ENCODE results near the gene DPF1. TPM values are rescaled to one million over a fixed set of nuclear protein-coding genes. Genes with fewer than 3 reads are reported as not detected.

DPF1 gene
- total RNA-seq, 1 donor from 2014 or later = 6.0 TPM

- no peak for DNase-seq (ENCODE audit: low spot score)
- peaks cover 7% of the 10 kb centered on the region for H3K4me1 Mint-ChIP-seq (ENCODE audit: unreplicated experiment)
- peak; percentile 32 for TF ChIP-seq CTCF (IDR thresholded peaks at IDR 0.05; ENCODE audit: unreplicated experiment)
- no peak overlapping the region for H3K27ac Mint-ChIP-seq (ENCODE audit: unreplicated experiment)
- no peak overlapping the region for H3K4me3 Mint-ChIP-seq (ENCODE audit: unreplicated experiment)
- H3K36me3 Mint-ChIP-seq (ENCODE audit: low read depth, unreplicated experiment) = peaks cover 7% of the 10 kb centered on the region
- no peaks in the 10 kb centered on the region for H3K9me3 Mint-ChIP-seq (ENCODE audit: unreplicated experiment)
- H3K27me3 Mint-ChIP-seq (ENCODE audit: unreplicated experiment) = peaks cover 22% of the 10 kb centered on the region
Observed at GRCh38 chr19:38211151-38211591, 12.9 kb downstream of the DPF1 start.

GRCh38 chr19:38210458-38210987, 13.5 kb downstream of the DPF1 start:
- Mint-ChIP-seq H3K27me3 (ENCODE audit: unreplicated experiment) (peaks cover 22% of the 10 kb centered on the region), H3K9me3 (ENCODE audit: unreplicated experiment) (no peaks in the 10 kb centered on the region), H3K36me3 (ENCODE audit: low read depth, unreplicated experiment) (peaks cover 7% of the 10 kb centered on the region), H3K4me1 (ENCODE audit: unreplicated experiment) (peaks cover 7% of the 10 kb centered on the region), H3K27ac (ENCODE audit: unreplicated experiment) (peak overlapping the region; percentile 15), H3K4me3 (ENCODE audit: unreplicated experiment) (no peak overlapping the region)
- TF ChIP-seq CTCF (IDR thresholded peaks at IDR 0.05; ENCODE audit: unreplicated experiment) = no peak
- peak; percentile 61 for DNase-seq (ENCODE audit: low spot score)

GRCh38 chr19:38209671-38210457, 14.2 kb downstream of the DPF1 start:
- peaks cover 7% of the 10 kb centered on the region for H3K36me3 Mint-ChIP-seq (ENCODE audit: low read depth, unreplicated experiment)
- H3K4me3 Mint-ChIP-seq (ENCODE audit: unreplicated experiment) = peak overlapping the region; percentile 74
- no peaks in the 10 kb centered on the region for H3K9me3 Mint-ChIP-seq (ENCODE audit: unreplicated experiment)
- peak overlapping the region; percentile 15 for H3K27ac Mint-ChIP-seq (ENCODE audit: unreplicated experiment)
- DNase-seq (ENCODE audit: low spot score) = no peak
- H3K4me1 Mint-ChIP-seq (ENCODE audit: unreplicated experiment) = peaks cover 7% of the 10 kb centered on the region
- no peak for TF ChIP-seq CTCF (IDR thresholded peaks at IDR 0.05; ENCODE audit: unreplicated experiment)
- peaks cover 22% of the 10 kb centered on the region for H3K27me3 Mint-ChIP-seq (ENCODE audit: unreplicated experiment)

- peaks cover 17% of the 10 kb centered on the region for H3K27me3 Mint-ChIP-seq (ENCODE audit: unreplicated experiment)
- no peak for DNase-seq (ENCODE audit: low spot score)
- no peak for TF ChIP-seq CTCF (IDR thresholded peaks at IDR 0.05; ENCODE audit: unreplicated experiment)
- H3K4me3 Mint-ChIP-seq (ENCODE audit: unreplicated experiment) = no peak overlapping the region
- H3K9me3 Mint-ChIP-seq (ENCODE audit: unreplicated experiment) = no peaks in the 10 kb centered on the region
- H3K27ac Mint-ChIP-seq (ENCODE audit: unreplicated experiment) = no peak overlapping the region
- peaks cover 7% of the 10 kb centered on the region for H3K4me1 Mint-ChIP-seq (ENCODE audit: unreplicated experiment)
- H3K36me3 Mint-ChIP-seq (ENCODE audit: low read depth, unreplicated experiment) = peaks cover 7% of the 10 kb centered on the region
Observed at GRCh38 chr19:38209152-38209551, 14.9 kb downstream of the DPF1 start.

GRCh38 chr19:38208571-38208970, 15.5 kb downstream of the DPF1 start:
- no peaks in the 10 kb centered on the region for H3K9me3 Mint-ChIP-seq (ENCODE audit: unreplicated experiment)
- peaks cover 14% of the 10 kb centered on the region for H3K27me3 Mint-ChIP-seq (ENCODE audit: unreplicated experiment)
- no peak overlapping the region for H3K27ac Mint-ChIP-seq (ENCODE audit: unreplicated experiment)
- TF ChIP-seq CTCF (IDR thresholded peaks at IDR 0.05; ENCODE audit: unreplicated experiment) = no peak
- peaks cover 7% of the 10 kb centered on the region for H3K4me1 Mint-ChIP-seq (ENCODE audit: unreplicated experiment)
- H3K36me3 Mint-ChIP-seq (ENCODE audit: low read depth, unreplicated experiment) = peaks cover 7% of the 10 kb centered on the region
- no peak for DNase-seq (ENCODE audit: low spot score)
- H3K4me3 Mint-ChIP-seq (ENCODE audit: unreplicated experiment) = no peak overlapping the region

Measured in endothelial cell (in vitro differentiated cells).